Breast epithelium (tissue), 3 donors: Measurements from ENCODE around the gene DMWD.

ENCODE experiments used
- CTCF ChIP-seq, 3 donors: fragments of 450-650 bp; IDR thresholded peaks; one replicate each; pipeline ENCODE4 v1.5.1; 2016 to 2017; ENCODE audit warnings: antibody characterized with exemption in 3 of 3, mild to moderate bottlenecking in 3 of 3, moderate library complexity in 3 of 3
- POLR2A ChIP-seq: fragments of 450-650 bp; IDR thresholded peaks from one replicate; pipeline ENCODE4 v1.6.1; 2016; ENCODE audit warnings: antibody characterized with exemption, mild to moderate bottlenecking, moderate library complexity

GRCh38 chr19:45801603-45802175 is 9.0 kb upstream of the DMWD start:
- no peak for TF ChIP-seq POLR2A
- TF ChIP-seq CTCF (IDR thresholded peaks at IDR 0.05), result no peak
